Erythroblast (primary cell): ENCODE measurements around the gene SDSL.

Experiments
- GATA1 ChIP-seq: IDR thresholded peaks from 2 replicates; pipeline ENCODE4 v1.6.1; 2011; ENCODE audit warnings: low read depth, mild to moderate bottlenecking, control low read depth, low read length, moderate library complexity
- POLR2A ChIP-seq: IDR thresholded peaks from 2 replicates; pipeline ENCODE4 v1.6.1; 2011; ENCODE audit warnings: mild to moderate bottlenecking, low read length

DNA sequence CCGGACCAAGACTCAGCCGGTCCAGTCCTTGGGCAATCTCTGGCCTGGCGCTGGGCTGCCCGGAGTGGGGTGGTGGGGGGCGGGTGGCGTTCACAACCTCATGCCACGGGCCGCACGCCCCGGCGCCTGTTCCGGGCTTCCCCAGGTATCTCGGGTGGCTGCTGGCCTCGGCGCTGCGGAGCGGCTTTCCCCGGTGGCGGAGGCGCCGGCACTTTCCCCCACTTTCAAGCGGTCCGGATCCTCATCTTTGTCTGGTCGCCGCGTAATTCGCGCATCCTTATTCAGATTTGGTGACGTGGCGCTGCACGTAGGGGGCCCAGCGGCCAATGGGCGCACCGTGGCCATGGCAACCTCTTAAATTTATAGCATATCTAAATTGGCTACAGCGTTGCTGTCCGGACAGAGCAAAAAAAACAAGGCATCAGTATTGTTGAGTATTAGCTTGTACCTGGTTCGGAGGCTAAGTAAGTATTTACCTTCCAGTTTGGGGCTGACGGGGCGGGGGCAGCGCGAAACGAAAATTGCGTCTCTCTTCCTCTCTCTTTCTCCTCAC lies 49.5 kb downstream of the SDSL start, which contains the start of gene LHX5:
- TF ChIP-seq POLR2A (no peak), GATA1 (no peak)
